Smooth muscle cell (in vitro differentiated cells): ENCODE results near the gene BORCS5. TPM values are rescaled to one million over a fixed set of nuclear protein-coding genes. Genes with fewer than 3 reads are reported as not detected.

Experiments
- DNase-seq: peaks from one replicate; lab custom pipeline; 2025; ENCODE audit not compliant: unreplicated experiment; lab: John Stamatoyannopoulos, UW
- H2AFZ ChIP-seq: fragments of 200-600 bp; sonication (generic); 2 replicates; pipeline ENCODE4 v1.6.0; 2016; ENCODE audit warnings: antibody characterized with exemption, low read depth, mild to moderate bottlenecking
- H3F3A ChIP-seq: fragments of 200-600 bp; sonication (generic); 2 replicates; pipeline ENCODE4 v1.6.0; 2017; ENCODE audit warnings: antibody characterized with exemption, low read depth
- H3K27ac ChIP-seq: fragments of 200-600 bp; sonication (generic); 2 replicates; pipeline ENCODE4 v1.5.1; 2016; ENCODE audit warnings: low read depth, mild to moderate bottlenecking
- H3K27me3 ChIP-seq: fragments of 200-600 bp; sonication (generic); 2 replicates; pipeline ENCODE4 v1.6.1; 2016; ENCODE audit warnings: low read depth, mild to moderate bottlenecking
- H3K36me3 ChIP-seq: fragments of 200-600 bp; sonication (generic); 2 replicates; pipeline ENCODE4 v1.5.1; 2016; ENCODE audit warnings: low read depth
- H3K4me1 ChIP-seq: fragments of 200-600 bp; sonication (generic); 2 replicates; pipeline ENCODE4 v1.5.1; 2016; ENCODE audit warnings: low read depth
- H3K4me2 ChIP-seq: fragments of 200-600 bp; sonication (generic); 2 replicates; pipeline ENCODE4 v1.6.0; 2016; ENCODE audit warnings: mild to moderate bottlenecking
- H3K4me3 ChIP-seq: fragments of 200-600 bp; sonication (generic); 2 replicates; pipeline ENCODE4 v1.5.1; 2016; ENCODE audit warnings: mild to moderate bottlenecking
- H3K79me2 ChIP-seq: fragments of 200-600 bp; sonication (generic); 2 replicates; pipeline ENCODE4 v1.6.0; 2016; ENCODE audit warnings: low read depth, mild to moderate bottlenecking
- H3K9ac ChIP-seq: fragments of 200-600 bp; sonication (generic); 2 replicates; pipeline ENCODE4 v1.6.0; 2016; ENCODE audit warnings: low read depth
- H3K9me3 ChIP-seq: fragments of 200-600 bp; sonication (generic); replicated peaks from 2 replicates; pipeline ENCODE4 v1.5.1; 2016; ENCODE audit warnings: low read depth
- H4K20me1 ChIP-seq: fragments of 200-600 bp; sonication (generic); 2 replicates; pipeline ENCODE4 v1.6.0; 2016; ENCODE audit warnings: low read depth
- WGBS: methylation state at CpG from one replicate; pipeline ENCODE4 v1.1.7; 2016; ENCODE audit warnings: low lambda C conversion rate; 5-methylcytosine and 5-hydroxymethylcytosine counted together
- polyA plus RNA-seq: library from polyadenylated mRNA; unstranded; fragments of >200 nt; fragmentation: Nextera tagmentation; extraction: Ambion mirVana; gene quantifications from 2 replicates; pipeline ENCODE4 v1.2.1, GENCODE V29; 2016
- total RNA-seq: library from RNA; depleted of rRNA; stranded (reverse); fragments of >200 nt; gene quantifications from 2 replicates; pipeline ENCODE4 v1.2.3, GENCODE V29; 2014
- TF ChIP-seq, protein P1 (sequence below): fragments of 200-600 bp; sonication (generic); IDR thresholded peaks from 2 replicates; pipeline ENCODE4 v1.5.1; 2017; ENCODE audit warnings: borderline replicate concordance, mild to moderate bottlenecking, antibody characterized with exemption; ENCODE audit not compliant: insufficient read depth, poor library complexity, severe bottlenecking

Gene BORCS5
- total and polyA plus RNA-seq, 2 experiments from 2014 or later: 11.2 to 11.7 TPM

DNA sequence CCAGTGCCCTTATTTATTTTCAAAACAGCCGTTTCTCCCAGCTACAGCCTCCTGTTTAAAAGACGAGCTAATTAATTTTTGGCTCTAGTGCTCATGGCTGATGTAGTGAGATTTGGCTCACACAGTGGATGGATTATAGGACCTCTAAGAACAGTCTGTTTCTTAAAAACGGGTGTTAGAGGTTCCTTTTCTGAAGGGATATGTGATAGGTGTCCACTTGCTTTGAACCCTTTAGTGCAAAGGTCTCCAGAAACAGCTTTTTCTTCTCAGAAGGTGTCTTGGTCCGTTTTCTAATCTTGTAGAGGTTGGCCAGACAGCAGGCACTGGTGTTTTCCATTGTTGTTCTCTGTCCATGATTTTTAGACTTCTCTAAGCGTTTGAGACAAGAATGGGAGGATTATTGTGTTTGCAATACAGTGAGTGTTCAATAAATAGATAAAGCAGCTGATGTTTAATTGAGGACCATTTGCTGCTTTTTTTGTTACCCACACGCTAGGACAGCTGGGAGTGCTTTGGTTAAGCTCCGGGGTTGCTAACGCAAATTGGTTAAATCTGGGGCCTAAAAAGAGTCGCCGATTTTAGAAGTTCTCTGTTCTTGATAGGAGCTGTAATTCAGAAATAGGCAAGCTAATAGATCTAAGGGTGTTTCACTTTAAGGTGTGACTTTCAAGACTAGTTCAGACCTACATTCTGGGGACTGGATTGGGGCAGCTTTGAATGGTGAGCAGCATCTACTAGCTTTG is 1.0 kb downstream of the BORCS5 start:
- TF ChIP-seq, protein P1, sequence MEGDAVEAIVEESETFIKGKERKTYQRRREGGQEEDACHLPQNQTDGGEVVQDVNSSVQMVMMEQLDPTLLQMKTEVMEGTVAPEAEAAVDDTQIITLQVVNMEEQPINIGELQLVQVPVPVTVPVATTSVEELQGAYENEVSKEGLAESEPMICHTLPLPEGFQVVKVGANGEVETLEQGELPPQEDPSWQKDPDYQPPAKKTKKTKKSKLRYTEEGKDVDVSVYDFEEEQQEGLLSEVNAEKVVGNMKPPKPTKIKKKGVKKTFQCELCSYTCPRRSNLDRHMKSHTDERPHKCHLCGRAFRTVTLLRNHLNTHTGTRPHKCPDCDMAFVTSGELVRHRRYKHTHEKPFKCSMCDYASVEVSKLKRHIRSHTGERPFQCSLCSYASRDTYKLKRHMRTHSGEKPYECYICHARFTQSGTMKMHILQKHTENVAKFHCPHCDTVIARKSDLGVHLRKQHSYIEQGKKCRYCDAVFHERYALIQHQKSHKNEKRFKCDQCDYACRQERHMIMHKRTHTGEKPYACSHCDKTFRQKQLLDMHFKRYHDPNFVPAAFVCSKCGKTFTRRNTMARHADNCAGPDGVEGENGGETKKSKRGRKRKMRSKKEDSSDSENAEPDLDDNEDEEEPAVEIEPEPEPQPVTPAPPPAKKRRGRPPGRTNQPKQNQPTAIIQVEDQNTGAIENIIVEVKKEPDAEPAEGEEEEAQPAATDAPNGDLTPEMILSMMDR: no peak
- DNase-seq: no peak
- peak overlapping the region; percentile 79 for H3K27ac ChIP-seq
- H3K36me3 ChIP-seq: no peaks in the 10 kb centered on the region
- peaks cover 11% of the 10 kb centered on the region for H3K4me1 ChIP-seq
- peaks cover 2% of the 10 kb centered on the region for H4K20me1 ChIP-seq
- peak overlapping the region; percentile 74 for H3K4me3 ChIP-seq
- peak overlapping the region; percentile 92 for H3K4me2 ChIP-seq
- H3K9me3 ChIP-seq: no peaks in the 10 kb centered on the region
- H3F3A ChIP-seq: no peaks in the 10 kb centered on the region
- H2AFZ ChIP-seq: peak overlapping the region; percentile 94
- no peaks in the 10 kb centered on the region for H3K27me3 ChIP-seq
- peaks cover 23% of the 10 kb centered on the region for H3K79me2 ChIP-seq
- H3K9ac ChIP-seq: peak overlapping the region; percentile 77
- WGBS: 31% methylated on average over 10 of the region's 10 CpGs

DNA sequence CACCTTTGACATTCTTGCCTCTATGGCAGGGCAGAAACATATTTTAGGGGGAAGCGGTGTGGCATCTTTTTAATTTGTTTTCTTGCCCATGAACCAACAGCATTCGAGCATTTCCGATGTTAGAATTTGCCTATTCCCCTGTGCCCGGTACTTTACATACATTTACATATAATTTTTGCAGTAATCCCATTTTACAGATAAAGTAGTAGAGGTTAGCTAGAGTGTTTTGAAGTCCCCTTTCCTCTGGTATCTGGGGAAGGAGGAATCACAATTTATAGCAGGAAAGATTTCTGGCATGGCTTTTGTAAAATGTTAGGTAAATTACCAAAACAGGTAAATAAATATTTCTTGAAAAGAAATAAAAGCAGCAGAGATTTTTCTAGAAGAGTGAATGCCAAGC is 1.6 kb downstream of the BORCS5 start:
- Histone ChIP-seq H3K4me1 (peaks cover 11% of the 10 kb centered on the region), H3K4me2 (peak overlapping the region; percentile 92), H3K79me2 (peaks cover 23% of the 10 kb centered on the region), H2AFZ (peak overlapping the region; percentile 94), H3K9me3 (no peaks in the 10 kb centered on the region), H3K27me3 (no peaks in the 10 kb centered on the region), H3K9ac (no peak overlapping the region), H3K27ac (no peak overlapping the region), H3K4me3 (peak overlapping the region; percentile 74), H4K20me1 (peaks cover 2% of the 10 kb centered on the region), H3F3A (no peaks in the 10 kb centered on the region), H3K36me3 (no peaks in the 10 kb centered on the region)
- 83% methylated on average over 4 of the region's 4 CpGs for WGBS
- no peak for DNase-seq
- TF ChIP-seq, protein P1: no peak

DNA sequence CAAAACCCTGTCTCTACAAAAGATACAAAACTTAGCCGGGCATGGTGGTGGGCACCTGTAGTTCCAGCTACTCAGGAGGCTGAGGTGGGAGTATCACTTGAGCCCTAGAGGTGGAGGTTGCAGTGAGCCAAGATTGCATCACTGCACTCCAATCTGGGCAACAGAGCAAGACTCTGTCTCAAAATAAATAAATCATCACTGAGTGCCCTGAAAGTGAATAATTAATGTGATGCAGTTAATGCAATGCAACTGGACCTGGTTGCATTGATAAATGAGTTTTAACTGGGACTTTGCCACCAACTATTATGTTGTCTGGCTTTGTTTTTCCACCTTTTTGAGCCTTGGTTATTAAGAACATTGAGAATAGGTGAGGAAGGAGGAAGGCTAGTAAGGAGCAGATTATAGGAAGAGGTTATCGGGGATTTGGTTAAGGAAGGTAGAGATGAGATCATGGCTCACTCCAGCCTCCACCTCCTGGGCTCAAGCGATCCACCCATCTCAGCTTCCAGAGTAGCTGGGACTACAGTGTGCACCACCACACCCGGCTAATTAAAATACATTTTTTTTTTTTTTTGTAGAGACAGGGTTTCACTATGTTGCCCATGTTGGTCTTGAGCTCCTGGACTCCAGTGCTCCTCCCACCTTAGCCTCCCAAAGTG is 8.0 kb downstream of the BORCS5 start:
- no peak overlapping the region for H2AFZ ChIP-seq
- peaks cover 2% of the 10 kb centered on the region for H4K20me1 ChIP-seq
- WGBS: 99% methylated on average over 4 of the region's 4 CpGs
- no peak overlapping the region for H3K4me2 ChIP-seq
- H3F3A ChIP-seq: no peaks in the 10 kb centered on the region
- H3K27me3 ChIP-seq: no peaks in the 10 kb centered on the region
- H3K27ac ChIP-seq: no peak overlapping the region
- TF ChIP-seq, protein P1: no peak
- no peaks in the 10 kb centered on the region for H3K36me3 ChIP-seq
- H3K79me2 ChIP-seq: peaks cover under 1% of the 10 kb centered on the region
- H3K4me1 ChIP-seq: no peaks in the 10 kb centered on the region
- no peaks in the 10 kb centered on the region for H3K9me3 ChIP-seq
- DNase-seq: no peak
- no peak overlapping the region for H3K9ac ChIP-seq
- H3K4me3 ChIP-seq: no peak overlapping the region
